Stimulated activated CD8-positive, alpha-beta memory T cell treated with anti-CD3 and anti-CD28 coated beads, Interleukin-4, amount 100 ng/mL, for 48 hours (primary cell): ENCODE data around the gene SLC16A3.

Experiments
- DNase-seq: peaks from one replicate; pipeline ENCODE4 v3.0.0-alpha.2; 2020

The SLC16A3 gene

GRCh38 chr17:82287868-82288801 lies 59.3 kb downstream of the SLC16A3 start:
- DNase-seq, result no peak
